ENCODE measurements around the gene AOPEP.

GRCh38 chr9:94967482-94967881, 241.0 kb downstream of the AOPEP start:
- no peak for TF ChIP-seq EZH2phosphoT487 (IDR thresholded peaks at IDR 0.05; ENCODE audit: borderline replicate concordance)
- TF ChIP-seq, protein P1, sequence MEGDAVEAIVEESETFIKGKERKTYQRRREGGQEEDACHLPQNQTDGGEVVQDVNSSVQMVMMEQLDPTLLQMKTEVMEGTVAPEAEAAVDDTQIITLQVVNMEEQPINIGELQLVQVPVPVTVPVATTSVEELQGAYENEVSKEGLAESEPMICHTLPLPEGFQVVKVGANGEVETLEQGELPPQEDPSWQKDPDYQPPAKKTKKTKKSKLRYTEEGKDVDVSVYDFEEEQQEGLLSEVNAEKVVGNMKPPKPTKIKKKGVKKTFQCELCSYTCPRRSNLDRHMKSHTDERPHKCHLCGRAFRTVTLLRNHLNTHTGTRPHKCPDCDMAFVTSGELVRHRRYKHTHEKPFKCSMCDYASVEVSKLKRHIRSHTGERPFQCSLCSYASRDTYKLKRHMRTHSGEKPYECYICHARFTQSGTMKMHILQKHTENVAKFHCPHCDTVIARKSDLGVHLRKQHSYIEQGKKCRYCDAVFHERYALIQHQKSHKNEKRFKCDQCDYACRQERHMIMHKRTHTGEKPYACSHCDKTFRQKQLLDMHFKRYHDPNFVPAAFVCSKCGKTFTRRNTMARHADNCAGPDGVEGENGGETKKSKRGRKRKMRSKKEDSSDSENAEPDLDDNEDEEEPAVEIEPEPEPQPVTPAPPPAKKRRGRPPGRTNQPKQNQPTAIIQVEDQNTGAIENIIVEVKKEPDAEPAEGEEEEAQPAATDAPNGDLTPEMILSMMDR (conservative IDR thresholded peaks at IDR 0.05; ENCODE audit: low read length): no peak
